Muscle of leg (tissue), 11 donors: Measurements from ENCODE around the gene CFAP299. TPM values are rescaled to one million over a fixed set of nuclear protein-coding genes. Genes with fewer than 3 reads are reported as not detected.

Experiments used
- DNase-seq: peaks from one replicate; pipeline ENCODE4 v3.0.0; 2013
- H3K27ac ChIP-seq: one replicate; pipeline ENCODE4 v1.5.1; 2013; ENCODE audit warnings: mild to moderate bottlenecking, low read length, control low read depth
- H3K27me3 ChIP-seq: one replicate; pipeline ENCODE4 v1.6.1; 2013; ENCODE audit warnings: low read length; ENCODE audit not compliant: control insufficient read depth, insufficient read depth
- H3K36me3 ChIP-seq: one replicate; pipeline ENCODE4 v1.6.1; 2013; ENCODE audit warnings: low read length; ENCODE audit not compliant: control insufficient read depth, insufficient read depth
- H3K4me1 ChIP-seq: one replicate; pipeline ENCODE4 v1.6.1; 2013; ENCODE audit warnings: low read length; ENCODE audit not compliant: control insufficient read depth, insufficient read depth
- H3K4me3 ChIP-seq: one replicate; pipeline ENCODE4 v1.5.1; 2013; ENCODE audit warnings: low read length, control low read depth
- H3K9me3 ChIP-seq: replicated peaks from 2 replicates; pipeline ENCODE4 v1.6.1; 2013; ENCODE audit warnings: low read depth, low read length; ENCODE audit not compliant: control insufficient read depth
- whole genome bisulfite sequencing: methylation state at CpG from one replicate; pipeline ENCODE4 v1.1.5; 2013; ENCODE audit warnings: missing lambda C conversion rate; ENCODE audit not compliant: insufficient coverage; 5-methylcytosine and 5-hydroxymethylcytosine counted together
- polyA plus RNA-seq, 8 donors: library from polyadenylated mRNA; unstranded; fragments of 120-200 nt; gene quantifications; one replicate each; pipeline versions ENCODE4 v1.2.1 to v1.2.3, GENCODE V29; 2013; ENCODE audit warnings: inconsistent platforms in 1 of 8, low replicate concordance in 1 of 8; ENCODE audit not compliant: insufficient read length in 8 of 8, insufficient read depth in 1 of 8
- total RNA-seq: library from RNA; stranded (reverse); fragments of 120-200 nt; gene quantifications from one replicate; pipeline ENCODE4 v1.2.4, GENCODE V29; 2013

The CFAP299 gene
- total and polyA plus RNA-seq, 9 donors: 0.09 to 0.53 (median 0.35) TPM; not detected in 5

DNA sequence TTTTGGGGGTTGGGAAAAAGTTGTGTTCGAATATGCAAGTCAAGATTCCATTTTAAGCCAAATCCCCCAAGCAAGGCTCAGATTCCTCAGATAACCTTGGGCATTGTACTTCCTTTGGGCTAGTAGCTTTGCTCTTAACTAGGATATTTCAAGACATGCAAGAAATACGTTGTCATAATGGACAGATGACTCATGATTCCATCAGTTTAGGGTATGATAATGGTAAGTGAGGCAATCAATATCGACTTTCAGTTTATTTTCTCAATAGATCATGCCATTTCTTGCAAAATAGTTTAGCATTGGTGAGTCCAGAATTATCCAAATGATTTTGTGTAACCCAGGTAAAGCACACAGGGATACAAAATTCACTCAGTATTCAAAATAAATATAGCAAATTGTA, 25.4 kb downstream of the CFAP299 start:
- no CpG with 5 or more reads among the region's 3 CpGs for WGBS
- Histone ChIP-seq H3K9me3 (no peaks in the 10 kb centered on the region), H3K27ac (no peak overlapping the region), H3K27me3 (no peaks in the 10 kb centered on the region), H3K4me1 (no peaks in the 10 kb centered on the region), H3K36me3 (no peaks in the 10 kb centered on the region), H3K4me3 (no peak overlapping the region)
- DNase-seq: no peak

DNA sequence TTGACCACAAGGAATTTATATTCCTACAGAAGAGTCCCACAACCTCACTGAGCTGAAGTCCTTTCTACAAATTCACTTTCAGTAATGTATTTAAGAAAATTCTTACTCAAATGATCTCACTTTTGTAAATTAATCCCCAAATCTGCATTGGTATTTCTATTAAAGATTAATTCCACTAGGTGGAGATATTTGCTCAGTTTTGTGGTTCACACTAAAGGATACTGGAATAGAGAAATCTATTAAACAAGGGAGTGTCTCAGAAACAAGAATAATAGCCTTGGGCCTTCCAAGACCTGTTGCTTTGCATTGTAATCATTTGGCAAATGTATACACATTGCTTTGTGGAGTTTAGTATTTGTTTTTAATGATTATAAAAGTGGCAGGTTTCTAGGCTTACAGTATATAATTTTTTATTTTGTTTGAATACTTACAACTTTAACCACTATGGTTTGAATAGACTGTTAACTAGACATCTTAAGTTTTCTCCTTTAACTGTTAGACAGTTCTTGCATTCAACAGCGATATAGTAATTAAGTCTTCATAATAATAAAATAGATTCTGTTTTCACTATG, 25.9 kb downstream of the CFAP299 start:
- peak; percentile 61 for DNase-seq
- no CpG with 5 or more reads among the region's 1 CpG for WGBS

DNA sequence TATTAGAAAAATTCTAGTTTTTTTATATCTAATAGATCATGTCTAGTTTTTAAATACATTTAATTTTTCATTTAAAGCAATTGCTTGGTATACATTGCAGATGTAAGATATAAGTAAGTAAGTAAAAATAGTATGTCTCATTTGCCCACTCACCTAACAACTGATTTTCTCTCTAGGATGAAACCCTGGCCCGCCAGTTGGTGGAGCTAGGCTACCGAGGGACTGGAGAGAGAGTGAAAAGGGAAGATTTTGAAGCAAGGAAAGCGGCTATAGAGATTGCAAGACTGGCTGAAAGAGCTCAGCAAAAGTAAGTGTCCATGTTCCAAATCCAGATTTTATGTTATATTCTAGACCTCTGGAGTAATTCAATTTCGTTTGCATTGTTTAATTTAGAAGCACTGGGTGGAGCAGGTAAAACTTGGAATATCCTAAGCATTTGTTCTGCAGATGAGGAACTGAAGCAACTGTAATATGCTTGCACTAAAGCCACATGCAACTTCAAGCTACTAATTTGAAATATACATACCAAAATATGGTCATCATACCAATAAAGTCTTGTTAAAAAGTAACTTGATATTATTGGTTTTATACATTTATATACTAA, 27.1 kb downstream of the CFAP299 start:
- DNase-seq: peak; percentile 72
- WGBS: 0% methylated on average over 1 of the region's 4 CpGs
- Histone ChIP-seq H3K27me3 (no peaks in the 10 kb centered on the region), H3K36me3 (no peaks in the 10 kb centered on the region), H3K4me3 (no peak overlapping the region), H3K4me1 (no peaks in the 10 kb centered on the region), H3K9me3 (no peaks in the 10 kb centered on the region), H3K27ac (no peak overlapping the region)

More for the DNA sequence above, 25.9 kb downstream of the CFAP299 start:
- Histone ChIP-seq H3K4me1 (no peaks in the 10 kb centered on the region), H3K27ac (no peak overlapping the region), H3K9me3 (no peaks in the 10 kb centered on the region), H3K27me3 (no peaks in the 10 kb centered on the region), H3K36me3 (no peaks in the 10 kb centered on the region), H3K4me3 (no peak overlapping the region)

DNA sequence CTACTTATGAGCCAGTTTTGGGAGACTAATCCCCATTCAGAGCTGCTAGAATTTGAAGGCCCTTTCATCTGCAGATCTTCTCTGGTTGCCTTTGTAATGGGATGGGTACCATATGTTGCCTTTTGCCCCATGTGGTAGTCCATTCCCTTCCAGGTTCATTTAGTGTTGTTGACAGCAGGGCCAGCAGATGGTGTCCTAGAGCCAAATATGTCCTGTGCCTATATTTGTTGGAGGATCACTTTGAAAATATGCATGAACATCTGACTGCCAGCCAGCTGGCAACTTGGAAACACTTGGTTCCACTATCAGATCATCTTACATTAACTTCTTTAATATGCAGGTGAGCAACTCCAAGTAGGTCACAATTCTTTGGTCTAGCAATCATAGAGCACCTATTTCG, 30.4 kb downstream of the CFAP299 start:
- Histone ChIP-seq H3K4me3 (no peak overlapping the region), H3K27me3 (no peaks in the 10 kb centered on the region), H3K9me3 (peaks cover 5% of the 10 kb centered on the region), H3K27ac (no peak overlapping the region), H3K36me3 (no peaks in the 10 kb centered on the region), H3K4me1 (no peaks in the 10 kb centered on the region)
- peak; percentile 74 for DNase-seq
- WGBS: no CpG with 5 or more reads among the region's 1 CpG

DNA sequence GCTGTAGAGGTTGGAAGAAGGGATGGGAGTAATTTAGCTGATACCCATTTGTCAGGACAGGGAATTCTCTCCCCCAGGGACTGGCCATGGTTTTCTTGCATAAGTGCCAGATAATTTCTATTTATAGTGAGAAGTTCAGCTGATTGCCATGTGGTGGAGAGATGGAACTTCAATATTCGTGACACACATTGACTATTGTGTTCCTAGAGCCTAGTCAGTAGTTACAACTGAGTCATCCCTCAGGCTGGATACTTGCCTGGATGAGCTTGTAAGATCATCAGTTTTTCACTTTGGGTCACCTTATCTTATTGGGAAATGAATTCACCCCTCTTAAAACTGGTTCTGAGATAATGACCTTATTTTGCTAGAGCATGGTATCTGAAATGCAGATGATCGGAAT, 32.2 kb downstream of the CFAP299 start:
- peaks cover 11% of the 10 kb centered on the region for H3K9me3 ChIP-seq
- H3K36me3 ChIP-seq: no peaks in the 10 kb centered on the region
- no peak overlapping the region for H3K4me3 ChIP-seq
- no peak overlapping the region for H3K27ac ChIP-seq
- DNase-seq: no peak
- H3K4me1 ChIP-seq: no peaks in the 10 kb centered on the region
- H3K27me3 ChIP-seq: no peaks in the 10 kb centered on the region
- no CpG with 5 or more reads among the region's 2 CpGs for WGBS

DNA sequence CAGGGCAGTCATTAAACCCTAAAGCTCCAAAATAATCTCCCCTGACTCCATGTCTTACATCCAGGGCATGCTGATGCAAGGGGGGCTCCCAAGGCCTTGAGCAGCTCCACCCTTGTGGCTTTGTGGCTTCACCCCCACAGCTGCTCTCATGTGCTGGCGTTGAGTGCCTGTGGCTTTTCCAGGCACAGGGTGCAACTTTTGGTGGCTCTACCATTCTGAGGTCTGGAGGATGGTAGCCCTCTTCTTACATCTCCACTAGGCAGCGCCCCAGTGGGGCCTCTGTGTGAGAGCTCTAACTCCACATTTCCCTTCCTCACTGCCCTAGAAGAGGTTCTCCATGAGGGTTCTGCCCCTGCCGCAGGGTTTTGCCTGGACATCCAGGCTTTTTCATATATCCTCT, 35.1 kb downstream of the CFAP299 start:
- Histone ChIP-seq H3K4me1 (no peaks in the 10 kb centered on the region), H3K36me3 (no peaks in the 10 kb centered on the region), H3K27ac (no peak overlapping the region), H3K9me3 (peaks cover 11% of the 10 kb centered on the region), H3K4me3 (no peak overlapping the region), H3K27me3 (no peaks in the 10 kb centered on the region)
- WGBS: 94% methylated on average over 3 of the region's 3 CpGs
- no peak for DNase-seq

DNA sequence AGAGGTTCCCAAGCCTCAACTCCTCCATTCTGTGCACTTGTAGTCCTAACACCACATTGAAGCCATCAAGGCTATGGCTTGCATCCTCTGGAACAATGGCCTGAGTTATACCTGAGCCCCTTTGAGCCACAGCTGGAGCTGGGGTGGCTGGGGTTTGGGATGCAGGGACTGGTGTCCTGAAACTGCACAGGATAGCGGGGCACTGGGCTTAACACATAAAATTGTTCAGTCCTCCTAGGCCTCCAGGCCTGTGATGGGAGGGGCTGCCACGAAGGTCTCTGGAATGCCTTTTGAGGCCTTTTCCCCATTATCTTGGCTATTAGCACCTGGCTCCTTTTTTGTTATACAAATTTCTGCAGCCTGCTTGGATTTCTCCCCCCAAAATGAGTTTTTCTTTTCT, 35.5 kb downstream of the CFAP299 start:
- no peaks in the 10 kb centered on the region for H3K27me3 ChIP-seq
- H3K9me3 ChIP-seq: peaks cover 11% of the 10 kb centered on the region
- H3K4me3 ChIP-seq: no peak overlapping the region
- H3K36me3 ChIP-seq: no peaks in the 10 kb centered on the region
- no peaks in the 10 kb centered on the region for H3K4me1 ChIP-seq
- no peak overlapping the region for H3K27ac ChIP-seq
- WGBS: 100% methylated on average over 1 of the region's 2 CpGs
- DNase-seq: no peak

DNA sequence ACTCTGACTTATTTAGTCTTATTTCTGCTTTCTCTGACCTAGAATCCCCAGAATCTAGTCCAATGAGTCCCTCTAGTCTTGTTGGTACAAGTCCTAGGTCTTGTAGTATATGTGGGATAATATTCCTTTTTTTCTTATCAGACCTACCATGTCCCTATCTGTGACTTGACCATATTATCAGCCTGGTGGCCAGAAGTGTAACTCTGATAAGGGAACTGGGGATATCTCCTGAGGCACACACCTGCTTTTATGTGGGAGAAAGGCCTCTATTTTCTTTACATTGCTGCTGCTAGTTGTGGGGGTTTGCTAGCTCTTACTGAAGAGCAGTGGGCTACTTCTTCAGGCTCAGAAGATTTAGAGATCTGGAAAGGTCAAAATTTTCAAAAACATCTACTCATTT, 38.6 kb downstream of the CFAP299 start:
- Histone ChIP-seq H3K4me3 (no peak overlapping the region), H3K9me3 (peaks cover 11% of the 10 kb centered on the region), H3K27ac (no peak overlapping the region), H3K36me3 (no peaks in the 10 kb centered on the region), H3K4me1 (no peaks in the 10 kb centered on the region), H3K27me3 (no peaks in the 10 kb centered on the region)
- DNase-seq: no peak

DNA sequence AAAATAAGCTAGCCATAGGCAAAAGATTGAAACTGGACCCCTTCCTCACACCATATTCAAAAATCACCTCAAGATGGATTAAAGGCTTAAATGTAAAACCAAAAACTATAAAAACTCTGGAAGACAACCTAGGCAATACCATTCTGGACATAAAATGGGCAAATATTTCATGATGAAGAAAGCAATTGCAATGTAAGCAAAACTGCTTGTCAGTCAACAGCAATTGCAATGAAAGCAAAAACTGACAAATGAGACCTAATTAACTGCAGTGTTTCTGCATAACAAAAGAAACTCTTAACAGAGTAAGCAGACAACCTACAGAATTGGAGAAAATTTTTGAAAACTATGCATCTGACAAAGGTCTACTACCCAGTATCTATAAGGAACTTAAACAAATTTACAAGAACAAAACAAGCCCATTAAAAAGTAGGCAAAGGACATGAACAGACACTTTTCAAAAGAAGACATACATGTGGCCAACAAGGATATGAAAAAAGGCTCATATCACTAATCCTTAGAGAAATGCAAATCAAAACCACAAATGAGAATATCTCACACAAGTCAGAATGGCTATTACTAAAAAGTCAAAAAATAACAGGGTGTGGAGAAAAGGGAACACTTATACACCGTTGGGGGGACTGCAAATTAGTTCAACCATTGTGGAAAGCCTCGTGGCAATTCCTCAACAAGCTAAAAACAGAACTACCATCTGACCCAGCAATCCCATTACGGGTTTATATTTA, 46.7 kb downstream of the CFAP299 start:
- Histone ChIP-seq H3K27me3 (no peaks in the 10 kb centered on the region), H3K9me3 (peaks cover 7% of the 10 kb centered on the region), H3K4me3 (no peak overlapping the region), H3K27ac (no peak overlapping the region), H3K36me3 (no peaks in the 10 kb centered on the region), H3K4me1 (no peaks in the 10 kb centered on the region)
- no CpG with 5 or more reads among the region's 3 CpGs for WGBS
- no peak for DNase-seq

DNA sequence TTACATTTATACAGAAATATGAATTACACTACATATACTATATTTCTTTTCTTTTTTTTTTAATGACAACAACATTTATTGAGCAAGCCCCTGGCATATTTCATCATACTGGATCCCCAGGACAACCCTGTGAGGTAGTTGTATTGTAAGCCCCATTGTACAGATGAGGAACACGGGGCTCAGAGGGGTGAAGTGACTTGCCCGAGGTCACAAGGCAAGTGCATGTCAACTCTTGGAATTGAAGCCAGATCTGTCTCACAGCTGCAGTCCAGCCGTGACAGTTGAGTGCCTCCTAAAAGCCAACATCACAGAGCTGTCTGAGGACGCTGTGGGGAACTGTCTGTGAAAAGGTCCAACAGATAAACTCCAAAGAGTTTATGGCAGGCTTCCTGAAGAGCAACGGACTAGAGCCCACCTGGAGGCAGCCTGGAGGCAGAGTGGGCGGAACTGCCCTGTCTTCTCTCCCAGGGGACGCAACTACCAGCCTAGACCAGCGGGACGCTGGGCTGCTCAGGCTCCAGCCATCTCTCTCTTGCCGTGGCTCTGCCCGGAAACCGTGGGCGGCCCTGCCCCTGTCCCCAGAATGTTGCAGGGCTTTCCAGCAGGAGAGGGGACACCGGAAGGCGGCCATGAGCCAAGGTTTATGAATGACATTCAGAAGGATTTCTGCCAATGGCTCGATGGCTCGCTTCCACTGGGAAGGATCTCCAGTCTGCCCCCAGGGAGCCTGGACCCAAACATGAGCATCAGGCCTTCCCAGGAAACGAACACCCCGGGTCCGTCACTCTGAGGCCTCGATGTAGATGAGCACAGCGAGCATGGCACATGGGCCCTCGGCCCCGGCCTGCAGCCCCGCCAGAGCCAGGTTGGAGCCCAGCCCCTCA, 50.1 kb downstream of the CFAP299 start:
- WGBS: 95% methylated on average over 24 of the region's 25 CpGs

More for the DNA sequence above, 50.1 kb downstream of the CFAP299 start:
- H3K27ac ChIP-seq: no peak overlapping the region
- H3K9me3 ChIP-seq: peaks cover 7% of the 10 kb centered on the region
- no peaks in the 10 kb centered on the region for H3K27me3 ChIP-seq
- no peaks in the 10 kb centered on the region for H3K4me1 ChIP-seq
- H3K36me3 ChIP-seq: no peaks in the 10 kb centered on the region
- H3K4me3 ChIP-seq: no peak overlapping the region
- no peak for DNase-seq
